ENCODE results near the gene LCA5L.
"Not testable (repeated sequence)": the region's sequence is repeated elsewhere in the genome, so short reads cannot be mapped to it uniquely, and the experiment has no call there.

LCA5L gene

DNA sequence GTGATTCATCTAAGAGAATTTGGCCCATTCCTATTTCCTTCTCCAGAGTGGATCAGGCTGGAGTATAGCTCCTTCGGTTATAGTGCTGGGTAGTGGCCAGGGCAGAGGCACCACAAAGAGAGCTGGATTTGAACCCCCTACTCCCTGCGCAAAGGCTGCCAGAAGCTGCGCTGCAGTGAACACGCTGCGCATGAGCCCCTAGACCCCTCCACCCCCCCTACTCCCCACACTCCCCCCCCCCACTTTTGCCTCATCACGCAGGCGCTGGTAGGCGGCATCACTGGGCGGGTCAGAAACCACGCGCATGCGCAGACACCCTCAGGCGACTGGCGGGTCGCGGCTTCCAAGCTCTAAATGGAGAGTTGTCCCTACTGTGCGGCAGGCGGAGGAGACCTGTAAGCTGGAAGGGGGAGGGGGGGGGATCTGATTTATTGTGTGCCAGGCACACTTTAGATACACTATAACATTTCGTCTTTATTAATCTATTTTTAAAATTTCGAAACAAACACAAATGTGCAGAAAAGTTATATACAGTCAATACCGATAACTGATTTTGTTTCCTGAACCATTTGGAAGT lies 58.0 kb downstream of the LCA5L start:
- DNase-seq (ENCODE audit: low read depth), result peak; percentile 85

DNA sequence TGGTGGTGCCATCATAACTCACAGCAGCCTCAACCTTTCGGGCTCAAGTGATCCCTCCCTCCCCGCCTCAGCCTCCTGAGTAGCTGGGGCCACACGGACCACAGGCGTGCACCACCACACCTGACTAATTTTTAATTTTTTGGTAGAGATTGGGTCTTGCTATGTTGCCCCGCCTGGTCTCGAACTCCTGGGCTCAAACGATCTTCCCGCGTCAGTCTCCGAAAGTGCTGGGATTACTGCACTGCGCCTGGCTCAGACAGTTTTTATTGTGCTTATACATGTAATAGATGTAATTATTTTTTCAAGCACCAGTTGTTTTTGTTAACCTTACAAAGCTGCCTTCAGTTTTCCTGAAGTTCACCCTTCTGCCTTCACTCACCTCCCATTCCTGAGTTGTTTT lies 58.7 kb downstream of the LCA5L start:
- no peak for DNase-seq (ENCODE audit: low read depth)

DNA sequence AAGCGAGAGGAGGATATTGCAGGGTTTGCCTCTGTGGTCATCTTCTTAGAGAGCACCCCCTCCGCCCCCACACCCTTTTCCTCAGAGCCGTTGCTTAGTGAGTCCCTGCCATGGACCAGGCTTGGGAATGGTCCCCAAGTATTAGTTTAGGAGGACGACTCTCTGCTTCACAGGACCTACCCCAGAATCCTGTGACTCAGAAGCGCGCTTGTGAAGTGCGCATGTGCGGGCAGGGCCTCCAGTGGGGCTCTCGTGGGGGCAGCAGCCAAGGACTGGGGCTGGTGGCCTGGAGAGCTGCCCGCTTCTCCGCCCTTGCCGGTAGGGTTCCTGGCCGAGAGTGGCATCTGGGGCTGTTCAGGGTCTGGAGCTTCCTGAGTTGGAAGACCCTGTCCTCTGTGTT lies 59.4 kb downstream of the LCA5L start:
- no peak for DNase-seq (ENCODE audit: low read depth)

DNA sequence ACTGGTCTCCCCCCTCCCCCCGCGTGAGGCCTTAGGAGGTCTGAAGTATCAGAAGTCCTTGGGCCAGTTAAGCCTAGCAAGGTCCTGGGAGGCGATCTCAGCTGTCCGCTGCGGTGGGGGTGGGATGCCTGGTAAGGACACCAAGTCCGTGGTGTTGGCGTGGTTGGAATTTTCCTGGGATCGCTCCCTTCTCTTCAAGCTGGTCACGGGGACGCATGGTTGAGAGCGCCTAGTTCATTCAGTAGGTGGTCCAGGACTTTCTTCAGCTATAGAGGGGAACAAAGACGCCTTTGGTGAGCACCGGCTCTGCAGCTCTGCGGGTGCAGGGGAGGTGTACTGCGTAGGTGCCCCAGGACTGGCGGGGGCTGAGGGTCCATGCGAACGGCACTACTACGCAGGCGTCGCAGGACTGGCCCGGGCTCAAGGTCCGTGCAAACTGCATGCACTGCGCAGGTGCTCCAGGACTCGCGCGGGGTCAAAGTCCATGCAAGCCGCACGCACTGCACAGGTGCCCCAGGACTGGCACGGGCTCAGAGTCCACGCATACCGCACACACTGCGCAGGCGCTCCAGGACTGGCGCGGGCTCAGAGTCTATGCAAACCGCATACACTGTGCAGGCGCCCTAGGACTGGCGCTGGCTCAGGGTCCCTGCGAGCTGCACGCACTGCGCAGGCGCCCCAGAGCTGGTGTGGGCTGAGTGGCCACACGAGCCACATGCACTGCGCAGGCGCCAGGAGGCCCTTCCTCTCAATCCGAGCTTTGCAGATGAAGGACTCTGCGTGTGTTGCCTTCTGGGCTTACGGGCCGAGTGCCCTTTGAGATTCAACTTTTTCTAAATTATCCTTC lies 60.1 kb downstream of the LCA5L start:
- DNase-seq (ENCODE audit: low read depth), result peak; percentile 77

DNA sequence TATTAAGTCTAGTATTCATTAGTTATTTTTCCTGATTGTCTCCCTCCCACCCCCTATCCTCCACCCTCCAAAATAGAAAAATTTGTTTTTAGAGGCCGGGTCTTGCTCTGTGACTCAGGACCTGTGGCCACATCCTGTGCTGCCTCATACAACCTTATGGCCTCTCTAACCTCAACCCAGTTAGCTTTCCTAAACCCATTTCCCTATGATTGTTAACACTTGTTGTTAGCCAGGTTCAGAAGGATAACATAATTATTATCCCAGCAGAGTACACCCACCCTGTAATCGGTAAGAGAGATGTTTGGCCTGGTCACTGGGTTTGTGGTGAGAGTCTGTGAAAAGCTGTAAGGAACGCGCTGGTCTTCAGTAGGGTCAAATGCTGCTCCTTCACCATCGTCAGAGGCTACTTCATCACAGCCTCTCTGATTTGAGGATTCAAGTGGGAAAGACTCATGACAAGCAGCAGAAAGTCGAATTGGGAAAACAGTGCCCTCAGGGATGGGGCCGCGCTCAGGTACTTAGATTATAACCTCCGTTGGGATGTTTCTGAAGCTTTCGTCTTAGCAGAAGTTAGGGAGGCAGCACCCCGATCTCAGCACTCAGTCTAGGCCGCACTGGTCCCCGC lies 60.8 kb downstream of the LCA5L start:
- DNase-seq (ENCODE audit: low read depth), result peak; percentile 81

DNA sequence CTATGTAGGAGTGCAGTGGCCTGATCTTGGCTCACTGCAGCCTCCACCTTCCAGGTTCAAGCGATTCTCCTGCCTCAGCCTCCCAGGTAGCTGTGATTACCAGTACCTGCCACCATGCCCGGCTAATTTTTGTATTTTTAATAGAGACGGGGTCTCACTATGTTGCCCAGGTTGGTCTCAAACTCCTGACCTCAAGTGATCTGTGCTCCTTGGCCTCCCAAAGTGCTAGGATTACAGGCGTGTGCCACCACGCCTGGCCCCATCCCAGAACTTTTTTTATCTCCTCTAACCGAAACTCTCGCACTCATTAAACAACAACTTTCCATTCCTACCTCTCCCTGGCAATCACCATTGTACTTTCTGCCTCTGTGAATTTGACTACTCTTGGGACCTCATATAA lies 63.5 kb downstream of the LCA5L start:
- not testable (repeated sequence) for DNase-seq (ENCODE audit: low read depth)

DNA sequence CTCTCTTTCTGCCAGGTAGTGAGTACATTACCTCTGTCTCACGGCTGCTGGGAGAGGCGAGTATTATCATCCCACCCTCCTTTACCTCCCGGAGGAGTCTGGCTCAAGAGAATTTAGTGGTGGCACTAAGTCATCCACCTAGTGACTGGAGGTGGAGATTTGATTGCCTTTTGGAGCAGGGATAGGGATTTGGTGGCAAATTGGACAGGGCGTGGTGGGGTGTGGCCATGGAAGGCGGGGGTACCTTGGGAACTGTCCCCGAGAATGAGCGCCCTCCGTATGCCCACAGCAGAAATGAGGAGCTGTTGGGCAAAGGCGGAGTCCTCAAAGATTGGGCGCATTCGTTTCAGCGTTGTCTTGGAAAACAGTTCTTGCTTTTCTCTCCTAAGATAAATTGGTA lies 64.6 kb downstream of the LCA5L start:
- no peak for DNase-seq (ENCODE audit: low read depth)

DNA sequence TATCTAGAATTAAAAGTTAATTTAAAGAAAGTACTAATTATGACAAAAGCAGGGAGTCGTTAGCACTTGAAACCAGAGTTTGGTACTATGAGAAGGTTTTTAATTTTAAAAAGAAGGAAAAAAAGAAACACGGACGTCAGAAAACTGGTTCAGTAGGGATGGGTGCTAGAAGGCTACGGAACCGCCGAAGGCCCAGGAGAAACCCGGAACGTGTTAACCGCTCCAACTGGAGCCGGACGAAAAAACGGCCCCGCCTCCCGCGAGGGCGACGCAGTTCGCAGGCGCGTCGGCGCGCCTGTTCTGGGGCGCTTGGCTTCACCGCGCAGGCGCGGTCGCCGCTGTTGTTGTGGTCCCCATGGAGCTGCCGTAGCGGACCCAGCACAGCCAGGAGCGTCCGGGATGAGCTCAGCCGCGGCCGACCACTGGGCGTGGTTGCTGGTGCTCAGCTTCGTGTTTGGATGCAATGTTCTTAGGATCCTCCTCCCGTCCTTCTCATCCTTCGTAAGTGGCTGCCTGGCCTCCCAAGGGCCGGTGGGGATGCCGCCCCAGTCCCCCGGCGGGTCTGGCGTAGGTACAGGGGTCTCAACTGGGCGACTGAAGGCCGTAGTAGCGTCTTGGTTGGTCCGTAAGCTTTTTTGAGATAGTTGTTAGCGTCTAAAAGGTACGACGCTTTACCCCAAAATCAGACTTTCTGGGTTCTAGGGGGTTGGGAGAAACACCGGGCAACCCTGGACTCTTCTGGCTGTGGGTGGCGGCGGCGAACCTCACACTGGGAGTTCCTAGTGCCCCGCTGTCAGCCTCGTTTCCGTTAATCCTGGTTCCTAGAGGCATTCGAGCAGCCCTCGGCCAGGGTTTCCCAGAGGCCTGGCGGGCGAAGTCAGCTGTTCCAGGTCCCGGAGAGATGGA lies 65.3 kb downstream of the LCA5L start:
- peak; percentile 96 for DNase-seq (ENCODE audit: low read depth)

DNA sequence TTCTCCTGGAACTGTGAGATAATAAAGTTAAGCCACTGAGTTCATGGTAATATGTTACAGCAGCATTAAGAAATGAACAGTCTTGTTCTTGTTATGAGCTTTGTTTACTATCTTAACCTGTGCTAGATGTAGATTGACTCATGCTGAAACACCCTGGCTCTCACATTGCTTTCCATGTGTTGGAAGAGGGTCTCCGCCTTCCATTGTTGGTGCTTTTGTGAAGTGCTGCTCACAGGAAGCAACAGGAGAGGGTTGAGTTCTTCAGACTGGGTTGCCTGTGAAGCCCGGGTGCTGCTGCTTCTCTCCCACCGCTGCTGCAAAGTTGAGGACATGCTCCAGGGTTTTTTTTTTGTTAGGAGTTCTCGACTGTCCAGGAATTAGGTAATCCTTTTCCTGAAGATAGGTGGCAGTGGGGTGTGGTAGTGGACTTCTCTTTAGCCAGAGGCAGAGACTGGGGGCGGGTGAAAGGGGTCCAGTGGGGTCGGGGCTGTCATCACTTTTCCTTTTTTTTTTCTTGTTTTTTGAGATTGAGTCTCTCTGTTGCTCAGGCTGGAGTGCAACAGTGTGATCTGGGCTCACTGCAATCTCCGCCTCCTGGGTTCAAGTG lies 68.0 kb downstream of the LCA5L start:
- peak; percentile 35 for DNase-seq (ENCODE audit: low read depth)

DNA sequence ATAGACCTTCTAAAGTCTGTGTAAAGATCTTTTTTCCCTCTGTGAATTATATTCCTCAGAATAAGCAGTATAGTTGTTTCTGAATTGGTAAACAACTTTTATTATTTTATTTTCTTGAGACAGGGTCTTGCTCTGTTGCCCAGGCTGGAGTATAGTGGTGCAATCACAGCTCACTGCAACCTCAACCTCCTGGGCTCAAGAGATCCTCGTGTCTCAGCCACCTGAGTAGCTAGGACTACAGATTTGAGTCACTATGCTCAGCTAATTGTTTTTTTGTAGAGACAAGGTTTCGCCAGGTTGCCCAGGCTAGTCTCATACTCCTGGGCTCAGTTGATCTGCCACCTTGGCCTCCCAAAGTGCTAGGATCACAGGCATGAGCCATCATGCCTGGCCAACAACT lies 70.1 kb downstream of the LCA5L start:
- DNase-seq (ENCODE audit: low read depth), result no peak

DNA sequence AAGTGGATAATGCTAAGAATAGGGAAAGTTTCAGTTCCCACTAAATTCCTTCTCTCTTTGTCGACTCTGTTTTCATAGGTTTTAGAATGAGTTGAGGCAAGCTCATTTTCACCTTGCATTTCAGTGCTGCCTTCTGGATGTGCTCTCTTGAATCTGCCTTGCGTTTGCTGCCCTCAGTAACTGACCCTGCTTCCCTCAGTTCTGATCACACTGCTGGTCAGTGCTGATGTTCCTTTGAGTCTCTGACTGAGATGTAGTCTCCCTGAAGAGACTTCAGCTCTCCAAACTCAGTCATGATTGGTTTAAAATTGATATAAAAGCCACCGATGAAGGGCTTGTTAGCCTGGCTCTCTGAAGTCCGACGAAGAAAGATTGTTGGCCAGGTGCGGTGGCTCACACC lies 71.5 kb downstream of the LCA5L start:
- no peak for DNase-seq (ENCODE audit: low read depth)

DNA sequence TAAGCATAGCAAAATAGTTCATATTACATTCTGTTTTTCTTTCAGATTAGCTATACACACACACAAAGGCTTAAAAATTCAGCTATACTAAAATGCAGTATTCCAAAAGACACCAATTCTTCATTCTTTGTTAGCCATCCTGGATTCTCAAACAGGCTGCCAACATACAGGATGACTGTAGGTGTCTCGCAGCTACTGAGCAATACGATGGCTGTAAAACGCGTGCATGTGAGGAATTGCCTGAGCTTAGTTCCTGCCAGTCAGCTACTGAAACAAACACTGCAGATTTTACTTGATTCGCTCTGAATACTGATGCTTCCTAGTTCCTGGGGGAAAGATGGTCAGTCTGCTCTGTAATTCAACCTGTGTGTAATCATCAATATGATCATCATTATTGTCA lies 71.9 kb downstream of the LCA5L start:
- peak; percentile 66 for DNase-seq (ENCODE audit: low read depth)

DNA sequence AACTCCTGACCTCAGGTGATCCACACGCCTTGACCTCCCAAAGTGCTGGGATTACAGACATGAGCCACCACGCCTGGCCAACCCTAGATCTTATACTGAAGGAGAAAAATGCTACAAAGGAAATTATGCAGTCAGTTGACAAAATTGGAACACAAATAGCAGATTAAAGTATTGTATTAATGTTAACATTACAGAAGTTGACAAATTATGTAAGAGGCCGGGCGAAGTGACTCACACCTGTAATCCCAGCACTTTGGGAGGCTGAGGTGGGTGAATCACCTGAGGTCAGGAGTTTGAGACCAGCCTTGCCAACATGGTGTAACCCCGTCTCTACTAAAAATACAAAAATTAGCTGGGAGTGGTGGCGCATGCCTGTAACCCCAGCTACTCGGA lies 75.7 kb downstream of the LCA5L start:
- not testable (repeated sequence) for DNase-seq (ENCODE audit: low read depth)

DNA sequence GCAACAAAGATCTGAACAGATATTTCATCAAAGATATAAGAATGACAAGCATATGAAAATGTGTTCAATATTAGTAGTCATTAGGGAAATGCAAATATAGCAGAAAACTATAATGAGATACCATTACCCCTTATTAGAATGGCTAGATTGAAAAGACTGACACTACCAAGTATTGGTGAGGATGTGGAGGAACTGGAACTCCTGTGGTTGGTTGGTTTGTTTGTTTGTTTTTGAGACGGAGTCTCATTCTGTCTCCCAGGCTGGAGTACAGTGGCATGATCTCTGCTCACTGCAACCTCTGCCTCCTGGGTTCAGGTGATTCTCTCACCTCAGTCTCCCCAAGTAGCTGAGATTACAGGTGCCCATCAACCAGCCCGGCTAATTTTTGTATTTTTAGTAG lies 77.8 kb downstream of the LCA5L start:
- no peak for DNase-seq (ENCODE audit: low read depth)

DNA sequence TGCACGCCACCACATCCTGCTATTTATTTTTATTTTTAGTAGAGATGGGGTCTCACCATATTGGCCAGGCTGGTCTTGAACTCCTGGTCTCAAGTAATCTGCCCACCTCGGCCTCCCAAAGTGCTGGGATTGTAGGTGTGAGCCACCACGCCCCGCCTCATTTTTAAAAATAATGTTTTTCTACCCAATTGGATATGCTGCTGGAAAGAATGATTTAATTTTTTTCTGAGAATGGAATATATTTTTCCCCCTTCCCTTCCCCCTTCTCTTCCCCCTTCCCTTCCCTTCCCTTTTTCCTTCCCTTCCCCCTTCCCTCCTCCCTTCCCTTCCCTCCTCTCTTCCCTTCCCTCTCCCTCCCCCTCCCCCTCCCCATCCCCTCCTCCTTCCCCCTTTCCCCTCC lies 79.0 kb downstream of the LCA5L start:
- no peak for DNase-seq (ENCODE audit: low read depth)

DNA sequence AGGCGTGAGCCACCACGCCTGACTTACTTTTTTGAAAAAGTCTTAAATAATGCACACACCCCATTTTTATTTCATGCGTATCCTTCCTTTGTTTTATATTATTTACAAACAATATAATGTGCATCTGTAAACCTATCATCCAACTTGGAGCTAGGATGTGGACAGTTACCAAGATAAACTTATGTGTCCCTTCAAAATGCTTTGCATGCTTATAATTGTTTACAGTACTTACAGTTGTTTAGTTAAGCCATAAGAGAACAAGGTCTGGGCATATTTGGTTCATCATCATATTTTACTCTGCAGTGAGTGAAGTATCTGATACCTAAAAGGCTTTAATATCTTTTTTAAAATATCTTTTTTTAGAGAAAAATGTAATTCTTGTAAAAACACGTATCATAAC lies 80.6 kb downstream of the LCA5L start:
- no peak for DNase-seq (ENCODE audit: low read depth)

DNA sequence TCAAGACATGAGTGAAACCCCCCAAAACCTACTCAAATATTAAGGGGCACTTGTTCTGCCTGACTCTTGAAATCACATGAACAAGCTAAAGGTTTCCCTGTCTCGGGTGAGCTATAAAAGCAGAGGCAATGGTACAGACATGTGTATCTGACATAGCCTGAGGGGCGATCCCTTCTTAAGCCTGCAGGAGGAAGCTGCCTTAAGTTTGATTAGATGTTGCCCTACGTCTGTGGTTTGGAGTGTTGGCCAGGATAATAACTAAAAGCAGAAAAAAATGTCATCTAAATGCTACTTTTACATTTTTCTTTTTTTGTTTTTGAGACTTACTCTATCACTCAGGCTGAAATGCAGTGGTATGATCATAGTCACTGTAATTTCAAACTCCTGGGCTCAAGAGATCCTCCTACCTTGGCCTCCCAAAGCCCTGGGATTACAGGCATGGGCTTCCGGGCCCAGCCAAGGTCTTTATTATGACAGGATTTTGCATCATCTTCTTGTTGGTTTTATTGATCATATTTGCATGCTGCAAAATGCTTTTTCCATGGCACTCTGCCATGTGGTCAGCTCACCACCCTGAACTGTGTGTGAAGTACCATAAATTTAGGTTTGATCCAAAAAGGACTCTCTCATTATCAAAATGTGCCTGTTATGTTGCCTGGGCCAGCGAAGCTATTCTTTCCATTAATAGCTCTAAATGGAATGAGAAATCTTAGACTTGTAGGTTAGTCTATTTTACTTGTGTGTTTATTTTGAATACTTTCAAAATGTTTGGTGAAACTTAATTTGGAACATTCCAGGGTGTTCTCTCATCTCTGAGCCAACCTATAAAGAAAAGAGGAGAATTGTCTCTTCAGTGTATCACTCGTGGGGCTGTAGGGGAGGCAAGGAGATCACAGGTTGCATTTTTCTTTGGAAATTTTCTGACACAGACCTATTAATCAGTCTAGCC lies 81.7 kb downstream of the LCA5L start:
- DNase-seq (ENCODE audit: low read depth), result no peak

DNA sequence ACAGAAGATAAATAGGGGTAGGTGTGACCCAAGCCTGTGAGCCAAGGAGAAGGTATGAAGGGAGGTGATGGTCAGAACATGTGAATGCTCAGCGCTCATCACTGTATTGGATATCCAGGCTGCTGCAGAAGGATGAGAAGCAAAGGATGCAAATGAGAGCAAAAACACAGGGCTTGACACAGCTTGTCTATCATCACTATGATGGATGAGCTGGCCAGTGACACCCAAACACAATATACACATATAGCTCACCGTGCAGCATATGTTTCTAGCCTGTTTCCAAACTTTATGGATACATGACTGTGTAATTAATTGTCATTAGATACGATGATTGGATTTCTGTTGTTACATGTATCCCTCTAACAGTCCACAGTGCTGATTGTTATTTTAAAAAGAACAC lies 82.8 kb downstream of the LCA5L start:
- DNase-seq (ENCODE audit: low read depth), result no peak

DNA sequence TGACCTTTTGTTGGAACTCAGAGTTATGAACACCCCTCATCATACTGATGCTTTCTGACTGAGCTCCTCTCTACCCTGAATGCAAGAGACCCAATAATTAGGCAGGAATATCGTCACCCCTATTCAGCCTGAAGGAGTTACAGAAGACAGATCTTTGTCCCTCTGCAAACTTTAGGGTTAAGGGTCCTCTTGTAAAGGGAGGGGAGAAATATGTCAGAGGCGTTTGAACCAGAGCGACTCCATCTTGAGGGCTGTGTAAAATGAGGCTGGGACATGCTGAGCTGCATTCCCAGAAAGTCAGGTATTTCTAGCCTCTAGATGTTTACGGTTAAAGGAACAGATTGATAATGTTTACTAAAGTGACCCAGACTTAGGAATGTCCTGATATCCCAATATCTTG lies 86.2 kb downstream of the LCA5L start:
- DNase-seq (ENCODE audit: low read depth), result no peak

Measured in ELR (cell line).